Kidney (tissue), 14 donors: ENCODE data around the gene RHOU. TPM values are rescaled to one million over a fixed set of nuclear protein-coding genes. Genes with fewer than 3 reads are reported as not detected.

Experiments used
- DNase-seq, 5 donors: peaks; one replicate each; pipeline ENCODE4 v3.0.0-alpha.2; 2013 to 2020
- FAIRE-seq: peaks from 2 replicates; lab custom pipeline; 2012; peaks lifted over from hg19 to GRCh38; lab: Jason Lieb, UNC
- H3K27ac ChIP-seq, 2 donors: one replicate each; pipeline ENCODE4 v1.7.0; 2013; ENCODE audit warnings: low read depth in 2 of 2, low read length in 2 of 2, inconsistent platforms in 1 of 2
- H3K27me3 ChIP-seq: one replicate; pipeline ENCODE4 v1.7.1; 2013; ENCODE audit warnings: low read length, inconsistent platforms; ENCODE audit not compliant: control insufficient read depth, insufficient read depth
- H3K36me3 ChIP-seq, 3 donors: one replicate each; pipeline versions ENCODE4 v1.7.0 to v1.7.1; 2013; ENCODE audit warnings: low read length in 3 of 3, control low read depth in 1 of 3, inconsistent platforms in 1 of 3; ENCODE audit not compliant: insufficient read depth in 3 of 3, control insufficient read depth in 2 of 3
- H3K4me1 ChIP-seq, 3 donors: one replicate each; pipeline versions ENCODE4 v1.7.0 to v1.7.1; 2013; ENCODE audit warnings: low read length in 3 of 3, inconsistent platforms in 1 of 3, low read depth in 1 of 3; ENCODE audit not compliant: control insufficient read depth in 2 of 3, insufficient read depth in 2 of 3
- H3K4me3 ChIP-seq, 3 donors: one replicate each; pipeline versions ENCODE4 v1.7.0 to v1.8.1; 2013; ENCODE audit warnings: low read length in 3 of 3, control low read depth in 1 of 3, inconsistent platforms in 1 of 3
- H3K9ac ChIP-seq, 3 donors: one replicate each; pipeline versions ENCODE4 v1.7.0 to v1.7.1; 2013; ENCODE audit warnings: low read length in 3 of 3, control low read depth in 1 of 3, inconsistent platforms in 1 of 3
- H3K9me3 ChIP-seq, 3 donors: one replicate each; pipeline versions ENCODE4 v1.7.0 to v1.7.1; 2013; ENCODE audit warnings: low read length in 3 of 3, control low read depth in 1 of 3, inconsistent platforms in 1 of 3; ENCODE audit not compliant: control insufficient read depth in 2 of 3, insufficient read depth in 1 of 3
- intact Hi-C: fragments of 100-400 bp; cut with DNase I; formaldehyde crosslinking; loops from one replicate; pipeline ENCODE4 v1.11.1; 2022
- polyA plus RNA-seq: library from polyadenylated mRNA; stranded (reverse); fragments of 350-450 nt; fragmentation: Illumina TruSeq; extraction: RNeasy Lipid Tissue Mini Kit (QIAGEN cat#74804); gene quantifications from one replicate; pipeline ENCODE4 v1.2.3, GENCODE V29; 2014; ENCODE audit warnings: low read depth, low replicate concordance; ENCODE audit not compliant: insufficient read depth
- total RNA-seq: library from RNA; stranded (reverse); fragmentation: NEBNext Ultra II Directional; extraction: Animal tissue kit (Norgen Biotek cat#: 25700); gene quantifications from one replicate; pipeline ENCODE4 v1.2.1, GENCODE V29; 2021
- TF ChIP-seq, protein P1 (sequence below): IDR thresholded peaks from 3 replicates; pipeline ENCODE4 v1.5.1; 2012; ENCODE audit warnings: mild to moderate bottlenecking, moderate library complexity, borderline replicate concordance; ENCODE audit not compliant: insufficient read depth; ENCODE audit errors: extremely low read depth
- donor health status: control.
- donor health status: control.
- donor health status: control.
- donor health status: control.
- donor health status: control.
- donor health status: DM: yes; HTN: yes; CAD: no.
- donor health status: Normal renal cell carcinoma (clear cell type).

RHOU gene
- total and polyA plus RNA-seq, 2 donors from 2014 or later: 4.7 to 22.1 TPM

DNA sequence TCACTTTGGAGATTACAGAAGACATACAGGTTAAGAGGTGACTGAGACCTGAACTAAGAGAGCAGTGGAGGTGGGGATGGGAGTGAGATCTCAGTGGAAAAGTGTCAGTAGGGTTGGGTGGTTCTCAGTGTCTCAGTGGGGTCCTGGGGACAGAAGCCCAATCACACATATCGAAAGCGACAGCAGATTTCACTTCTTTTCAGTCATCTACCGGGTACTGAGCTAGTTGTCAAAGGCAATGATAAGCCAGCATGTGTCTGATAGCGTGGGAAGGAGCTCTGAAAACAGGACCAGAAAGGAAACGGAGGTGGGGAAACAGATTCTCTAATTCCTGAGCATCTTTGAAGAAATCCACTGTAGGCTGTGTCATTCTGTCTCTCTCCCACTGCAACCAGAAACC is 59.5 kb downstream of the RHOU start:
- H3K27me3 ChIP-seq: no peaks in the 10 kb centered on the region
- TF ChIP-seq, protein P1, sequence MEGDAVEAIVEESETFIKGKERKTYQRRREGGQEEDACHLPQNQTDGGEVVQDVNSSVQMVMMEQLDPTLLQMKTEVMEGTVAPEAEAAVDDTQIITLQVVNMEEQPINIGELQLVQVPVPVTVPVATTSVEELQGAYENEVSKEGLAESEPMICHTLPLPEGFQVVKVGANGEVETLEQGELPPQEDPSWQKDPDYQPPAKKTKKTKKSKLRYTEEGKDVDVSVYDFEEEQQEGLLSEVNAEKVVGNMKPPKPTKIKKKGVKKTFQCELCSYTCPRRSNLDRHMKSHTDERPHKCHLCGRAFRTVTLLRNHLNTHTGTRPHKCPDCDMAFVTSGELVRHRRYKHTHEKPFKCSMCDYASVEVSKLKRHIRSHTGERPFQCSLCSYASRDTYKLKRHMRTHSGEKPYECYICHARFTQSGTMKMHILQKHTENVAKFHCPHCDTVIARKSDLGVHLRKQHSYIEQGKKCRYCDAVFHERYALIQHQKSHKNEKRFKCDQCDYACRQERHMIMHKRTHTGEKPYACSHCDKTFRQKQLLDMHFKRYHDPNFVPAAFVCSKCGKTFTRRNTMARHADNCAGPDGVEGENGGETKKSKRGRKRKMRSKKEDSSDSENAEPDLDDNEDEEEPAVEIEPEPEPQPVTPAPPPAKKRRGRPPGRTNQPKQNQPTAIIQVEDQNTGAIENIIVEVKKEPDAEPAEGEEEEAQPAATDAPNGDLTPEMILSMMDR: no peak
- FAIRE-seq (no peak), DNase-seq (no peak)
- H3K9me3 ChIP-seq: no peaks in the 10 kb centered on the region
- H3K9ac ChIP-seq: no peak overlapping the region
- intact Hi-C loops: no loop called here
- H3K4me3 ChIP-seq: no peak overlapping the region
- no peak overlapping the region for H3K27ac ChIP-seq
- H3K4me1 ChIP-seq: no peaks in the 10 kb centered on the region
- H3K36me3 ChIP-seq: no peaks in the 10 kb centered on the region

- H3K27me3 ChIP-seq: no peaks in the 10 kb centered on the region
- H3K9ac ChIP-seq: no peak overlapping the region
- no peak overlapping the region for H3K4me3 ChIP-seq
- no peaks in the 10 kb centered on the region for H3K9me3 ChIP-seq
- DNase-seq (no peak), FAIRE-seq (no peak)
- intact Hi-C loops: no loop called here
- H3K4me1 ChIP-seq: no peaks in the 10 kb centered on the region
- TF ChIP-seq, protein P1: no peak
- no peaks in the 10 kb centered on the region for H3K36me3 ChIP-seq
- H3K27ac ChIP-seq: no peak overlapping the region
Measured at GRCh38 chr1:228795596-228795995, 60.3 kb downstream of the RHOU start.

Other genes with a start within 250 kb of the RHOU start
- gene RNF187, start 248.1 kb upstream of the RHOU start, total RNA-seq: 137 TPM
- 85.2 TPM for gene RNF187, start 248.1 kb upstream of the RHOU start, polyA plus RNA-seq